GM08714 (cell line): ENCODE measurements around the gene NXN.
"Not testable (repeated sequence)": the region's sequence is repeated elsewhere in the genome, so short reads cannot be mapped to it uniquely, and the experiment has no call there.

Experiments
- H3K4me3 ChIP-seq: fragments of 200-500 bp; sonication (Bioruptor generic); 2 replicates; pipeline ENCODE4 v1.5.1; 2014; ENCODE audit warnings: mild to moderate bottlenecking, low read length, inconsistent platforms
- ZNF274 ChIP-seq: IDR thresholded peaks from 2 replicates; pipeline ENCODE4 v1.6.1; 2012; ENCODE audit warnings: mild to moderate bottlenecking, low read depth, low read length

NXN gene

DNA sequence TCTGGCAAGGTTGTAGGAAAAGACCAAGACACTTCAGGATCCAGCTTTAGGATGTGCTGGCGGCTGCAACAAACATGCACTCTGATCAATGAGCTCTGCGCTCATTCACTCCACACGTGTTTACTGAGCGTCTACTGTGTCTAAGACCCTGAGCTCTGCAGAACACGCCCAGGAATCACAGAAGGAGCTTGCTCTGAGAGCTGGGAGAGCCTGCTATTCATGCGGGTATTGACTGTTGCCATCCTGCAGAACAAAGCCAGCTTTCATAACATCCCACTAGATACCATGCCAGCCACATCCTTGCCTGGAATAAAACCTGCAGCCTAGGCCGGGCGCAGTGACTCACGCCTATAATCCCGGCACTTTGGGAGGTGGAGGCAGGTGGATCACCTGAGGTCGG, 44.1 kb downstream of the NXN start:
- TF ChIP-seq ZNF274 = no peak
- no peak overlapping the region for H3K4me3 ChIP-seq

DNA sequence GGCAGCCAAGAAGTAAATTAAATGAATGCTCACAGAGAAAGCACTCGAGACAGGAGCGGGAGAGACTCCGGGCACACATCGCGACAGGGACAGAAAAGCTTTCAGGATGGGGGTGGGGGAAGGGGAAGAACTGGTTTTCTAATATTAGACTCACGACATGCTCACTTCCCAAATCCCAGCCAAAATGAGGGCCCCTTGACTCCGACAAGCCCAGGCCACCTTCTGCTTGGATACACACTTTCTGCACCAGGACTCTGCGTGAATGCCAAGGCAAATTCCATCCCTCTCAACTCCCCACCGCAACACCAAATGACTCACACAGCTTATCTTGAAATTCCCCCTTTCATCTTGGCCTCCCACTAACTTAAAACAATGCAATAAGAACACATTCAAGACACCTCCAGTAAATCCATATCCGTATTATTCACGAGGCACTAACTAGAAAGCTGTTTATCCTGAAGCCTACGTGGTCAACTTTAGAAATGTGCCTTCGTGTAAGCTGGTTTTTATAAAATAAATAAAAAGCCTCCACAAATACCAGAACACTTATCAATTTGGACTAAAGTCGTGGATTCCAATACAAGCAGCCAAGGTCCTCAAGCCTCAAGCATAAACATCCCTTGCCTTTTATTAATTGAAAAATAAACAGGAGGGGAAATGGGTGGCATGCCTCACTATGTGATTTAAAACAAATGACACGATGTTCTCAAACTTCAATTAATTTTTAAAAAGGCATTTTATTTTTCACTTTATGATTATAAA, 46.1 kb downstream of the NXN start:
- TF ChIP-seq ZNF274 = no peak
- H3K4me3 ChIP-seq = no peak overlapping the region

DNA sequence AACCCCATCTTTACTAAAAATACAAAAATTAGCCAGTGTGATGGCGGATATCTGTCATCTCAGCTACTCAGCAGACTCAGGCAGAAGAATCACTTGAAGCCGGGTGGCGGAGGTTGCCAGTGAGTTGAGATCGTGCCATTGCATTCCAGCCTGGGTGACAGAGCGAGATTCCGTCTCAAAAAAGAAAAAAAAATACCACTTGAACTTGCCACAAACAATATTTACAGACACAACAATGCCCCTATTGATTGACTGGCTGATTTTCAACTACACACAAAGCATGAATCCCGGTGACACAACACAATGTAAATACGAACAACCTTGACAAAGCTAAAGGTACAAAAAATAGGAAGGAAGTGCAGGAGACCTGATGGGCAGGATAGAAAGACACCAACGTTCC, 49.3 kb downstream of the NXN start:
- TF ChIP-seq ZNF274 = no peak
- H3K4me3 ChIP-seq = no peak overlapping the region

DNA sequence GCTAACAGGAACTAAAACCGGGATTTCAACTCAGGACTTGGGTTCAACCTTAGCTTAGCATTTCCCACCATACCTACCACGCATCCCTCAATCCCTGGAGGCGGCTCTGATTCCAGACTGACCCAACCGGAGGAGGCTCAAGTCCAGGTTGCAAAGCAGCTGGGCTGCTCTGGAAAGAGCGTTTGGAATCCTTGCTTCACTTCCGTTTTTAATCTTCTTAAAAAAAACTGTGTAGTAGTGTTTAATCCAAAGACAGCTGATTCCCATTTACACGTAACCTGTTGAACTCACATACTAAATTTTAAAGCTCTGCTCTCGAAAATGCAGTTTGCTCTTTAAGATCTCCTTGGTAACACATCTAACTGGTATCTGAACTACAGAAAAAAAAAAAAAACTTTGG, 50.0 kb downstream of the NXN start:
- TF ChIP-seq ZNF274 = no peak
- no peak overlapping the region for H3K4me3 ChIP-seq

DNA sequence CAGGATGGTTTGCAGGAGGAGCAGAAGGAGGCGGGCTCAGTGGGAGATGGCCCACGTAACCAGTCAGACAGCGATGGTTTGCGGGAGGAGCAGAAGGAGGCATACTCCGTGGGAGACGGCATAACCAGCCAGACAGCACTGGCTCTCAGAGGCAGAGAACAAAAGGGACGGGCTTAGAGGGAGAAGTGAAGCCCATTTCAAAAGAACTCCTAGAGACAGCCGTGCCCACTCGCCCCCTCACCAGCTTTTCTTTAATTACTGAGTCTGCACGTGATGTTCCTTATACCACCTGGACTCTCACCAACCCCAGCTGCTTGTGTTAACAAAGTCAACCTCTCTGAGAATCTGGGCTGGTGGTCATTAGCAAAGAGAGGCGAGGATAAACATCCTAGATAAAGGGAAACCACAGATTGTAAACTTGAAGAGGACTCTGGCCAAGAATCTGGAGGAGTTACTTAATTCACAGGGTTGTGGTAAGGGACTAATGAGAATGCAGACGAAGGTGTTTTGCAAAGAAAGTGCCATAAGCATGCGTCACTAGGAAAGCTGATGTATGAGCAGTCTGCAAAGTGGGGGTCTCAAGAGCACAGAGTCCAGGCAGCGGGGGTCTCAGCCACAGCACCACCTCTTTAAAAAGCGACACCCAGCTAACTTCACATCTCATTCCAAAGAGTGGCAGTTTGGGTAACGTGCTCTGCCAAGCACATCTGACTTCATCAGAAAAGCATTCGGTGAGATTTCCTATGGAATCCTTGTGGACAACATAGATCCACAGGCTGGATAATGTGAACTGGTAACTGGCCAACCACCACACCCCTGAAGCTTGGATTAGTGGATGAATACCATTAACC, 51.7 kb downstream of the NXN start:
- no peak for TF ChIP-seq ZNF274
- H3K4me3 ChIP-seq = no peak overlapping the region

DNA sequence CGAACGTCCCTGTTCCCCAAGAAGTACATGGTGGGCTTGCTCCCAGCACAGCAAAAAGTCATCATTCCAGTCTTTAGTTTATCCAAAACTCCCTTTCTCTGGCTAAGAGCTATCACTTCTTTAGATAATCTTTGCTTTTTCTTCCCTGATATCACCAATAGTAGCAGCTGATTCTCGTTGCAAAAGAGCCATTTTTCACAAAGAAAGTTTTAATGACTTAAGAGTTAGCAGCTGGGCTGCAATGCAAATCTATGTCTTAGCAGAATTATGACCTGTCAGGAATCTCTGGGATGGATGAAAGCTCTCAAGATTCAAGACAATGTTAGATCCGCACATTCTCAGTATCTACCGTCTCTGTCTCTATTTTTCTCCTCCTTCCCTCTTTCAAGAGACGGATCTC, 53.8 kb downstream of the NXN start:
- TF ChIP-seq ZNF274 = no peak
- no peak overlapping the region for H3K4me3 ChIP-seq

DNA sequence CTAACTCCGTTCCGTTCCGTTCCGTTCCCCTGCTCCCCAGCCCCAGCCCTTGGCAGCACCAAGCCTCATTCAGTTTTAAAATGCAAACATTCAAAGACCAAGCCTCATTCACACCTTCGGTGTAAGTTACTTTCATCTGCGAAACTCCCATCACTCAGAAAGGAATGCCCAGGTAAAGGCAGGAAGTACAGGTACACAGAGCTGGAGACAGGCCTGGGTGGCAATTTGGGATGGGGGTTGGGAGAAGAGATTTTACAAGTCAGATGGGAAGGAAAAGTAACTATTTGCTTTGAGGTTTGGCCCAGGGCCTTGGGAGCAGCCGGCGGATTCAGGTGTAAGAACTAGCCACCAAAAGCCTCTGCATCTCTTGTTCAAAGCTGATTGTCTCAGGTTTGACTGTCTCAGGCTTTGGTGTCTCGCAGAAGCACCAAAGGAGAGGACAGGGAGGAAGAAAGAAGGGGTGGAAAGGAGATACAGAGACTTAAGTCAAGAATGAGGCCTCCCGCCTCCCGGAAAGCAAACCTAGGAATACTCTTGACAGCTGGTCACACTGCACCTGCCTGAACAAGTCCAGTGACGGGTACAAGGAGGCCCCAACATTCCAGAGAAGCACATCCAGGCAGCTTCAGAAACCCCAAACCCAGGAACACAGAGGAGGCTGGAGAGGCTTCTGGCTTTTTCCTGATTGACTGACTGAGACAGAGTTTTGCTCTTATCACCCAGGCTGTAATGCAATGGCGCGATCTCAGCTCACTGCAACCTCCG, 54.7 kb downstream of the NXN start:
- no peak for TF ChIP-seq ZNF274

DNA sequence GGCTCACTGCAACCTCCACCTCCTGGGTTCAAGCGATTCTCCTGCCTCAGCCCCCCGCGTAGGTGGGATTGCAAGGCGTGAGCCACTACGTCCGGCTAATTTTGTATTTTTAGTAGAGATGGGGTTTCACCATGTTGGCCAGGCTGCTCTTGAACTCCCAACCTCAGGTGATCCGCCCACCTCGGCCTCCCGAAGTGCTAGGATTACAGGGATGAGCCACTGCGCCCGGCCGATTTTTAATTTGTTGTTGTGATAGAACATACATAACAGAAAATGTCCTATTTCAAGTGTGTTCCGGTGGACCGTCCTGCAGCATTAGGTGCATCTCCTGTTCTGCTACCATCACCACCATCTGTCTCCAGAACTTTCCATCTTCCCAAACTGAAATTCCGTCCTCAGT, 55.3 kb downstream of the NXN start:
- not testable (repeated sequence) for H3K4me3 ChIP-seq

More for the DNA sequence above, 54.7 kb downstream of the NXN start:
- H3K4me3 ChIP-seq = no peak overlapping the region

DNA sequence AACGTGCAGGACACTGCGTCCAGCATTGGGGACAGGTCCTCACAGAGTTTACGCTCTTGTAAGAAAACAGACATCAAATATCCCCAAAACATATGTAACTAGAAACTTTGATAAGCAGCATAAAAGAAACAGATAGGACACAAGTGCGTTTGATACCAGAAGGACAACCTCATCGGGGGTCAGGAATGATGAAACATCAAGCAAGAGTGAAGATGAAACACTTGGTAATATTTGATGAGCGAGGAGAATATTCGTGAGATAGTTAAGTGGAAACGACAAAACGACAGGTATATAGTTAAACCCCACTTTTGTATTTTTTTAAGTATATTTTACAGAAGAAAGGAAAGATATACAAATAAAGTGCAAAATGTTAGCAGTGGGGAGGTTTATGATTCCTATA, 55.9 kb downstream of the NXN start:
- no peak overlapping the region for H3K4me3 ChIP-seq
- no peak for TF ChIP-seq ZNF274

DNA sequence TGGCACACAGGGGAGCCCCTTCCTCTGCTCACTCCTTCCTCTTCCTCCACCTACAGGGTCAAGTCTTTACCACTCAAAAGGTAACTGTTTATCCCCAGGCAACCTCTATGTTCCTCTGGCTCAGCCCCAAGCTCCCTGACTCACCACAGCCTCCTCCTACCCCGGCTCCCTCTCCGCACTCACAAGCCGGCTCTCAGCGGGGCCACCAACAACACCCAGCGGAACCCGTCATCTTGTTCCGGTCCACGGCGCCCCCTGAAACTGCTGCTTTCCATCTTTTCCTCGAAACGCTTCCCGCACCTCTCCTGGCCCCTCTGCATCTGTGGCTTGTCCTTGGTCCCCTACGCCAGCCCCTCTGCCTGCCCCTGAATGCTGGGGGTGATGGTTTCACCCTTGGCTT, 58.4 kb downstream of the NXN start:
- TF ChIP-seq ZNF274 = no peak
- no peak overlapping the region for H3K4me3 ChIP-seq

DNA sequence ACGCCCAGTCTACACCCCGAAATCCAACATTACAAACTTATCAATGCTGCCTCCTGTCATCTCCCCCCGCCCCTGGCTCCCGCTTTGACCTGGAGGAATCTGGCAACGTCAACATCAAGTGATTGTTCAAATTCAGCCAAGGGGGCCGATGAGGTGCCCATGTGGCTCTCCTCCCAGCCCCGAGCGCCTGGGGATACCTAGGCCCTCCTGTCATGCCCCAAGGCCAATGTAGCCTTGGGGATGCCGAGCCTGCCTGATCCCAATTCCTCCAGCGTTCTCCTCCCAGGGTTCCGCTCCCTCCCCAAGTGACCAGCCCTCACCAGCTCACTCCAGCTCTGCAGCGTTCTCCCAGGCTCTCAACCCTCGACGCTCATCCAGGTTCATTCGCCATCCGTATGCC, 59.4 kb downstream of the NXN start:
- H3K4me3 ChIP-seq = no peak overlapping the region
- TF ChIP-seq ZNF274 = no peak

DNA sequence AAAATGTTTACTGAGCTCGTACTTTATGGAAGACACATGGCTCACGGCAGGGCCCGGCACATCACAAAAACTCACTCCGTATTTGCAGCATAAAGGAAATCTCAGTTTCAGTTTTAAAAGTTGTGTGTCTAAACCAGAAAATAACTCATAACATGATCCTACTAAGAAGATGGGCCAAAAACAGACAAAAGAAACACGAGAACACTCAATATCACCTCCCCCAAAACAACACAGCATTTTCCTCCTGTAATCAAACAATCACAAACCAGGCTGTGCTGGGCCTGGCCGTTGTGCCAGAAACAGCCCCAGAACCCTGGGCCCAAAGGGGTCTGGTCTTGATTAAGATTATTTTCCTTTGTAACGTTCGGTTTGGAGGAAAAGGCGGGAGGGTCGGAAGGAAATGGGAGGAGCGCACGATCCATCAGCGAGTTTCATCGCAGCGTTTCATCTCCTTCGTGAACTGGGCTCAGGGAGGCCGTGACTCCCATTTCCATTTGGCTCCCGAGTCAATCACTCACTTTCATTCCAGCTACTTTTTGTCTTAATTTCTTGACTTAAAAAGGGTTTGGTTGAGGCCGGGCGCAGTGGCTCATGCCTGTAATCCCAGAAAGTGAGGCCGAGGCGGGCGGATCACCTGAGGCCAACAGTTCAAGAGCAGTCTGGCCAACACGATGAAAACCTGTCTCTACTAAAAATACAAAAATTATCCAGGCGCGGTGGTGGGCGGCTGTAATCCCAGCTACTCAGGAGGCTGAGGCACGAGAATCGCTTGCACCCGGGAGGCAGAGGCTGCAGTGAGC, 61.4 kb downstream of the NXN start:
- no peak for TF ChIP-seq ZNF274
- H3K4me3 ChIP-seq = no peak overlapping the region

DNA sequence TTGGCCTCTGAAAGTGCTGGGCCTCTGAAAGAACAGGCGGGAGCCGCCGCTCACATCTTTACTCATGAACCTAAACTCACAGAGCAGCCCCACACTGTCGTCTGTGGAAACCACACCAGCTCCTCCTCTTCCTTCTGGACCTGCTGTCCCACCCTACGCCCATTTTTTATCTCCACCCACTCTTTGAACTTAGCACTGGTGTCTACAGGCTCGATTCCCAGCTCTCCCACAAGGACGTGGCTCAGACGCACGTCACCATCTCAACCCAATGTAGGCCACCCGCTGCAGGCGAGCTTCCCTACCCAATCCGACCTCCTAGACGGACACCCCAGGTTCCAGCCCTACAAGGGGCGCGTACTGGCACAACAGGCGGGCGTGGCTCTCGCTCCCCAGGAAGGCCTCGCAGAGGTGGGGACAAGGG, 62.2 kb downstream of the NXN start:
- TF ChIP-seq ZNF274 = no peak
- no peak overlapping the region for H3K4me3 ChIP-seq

DNA sequence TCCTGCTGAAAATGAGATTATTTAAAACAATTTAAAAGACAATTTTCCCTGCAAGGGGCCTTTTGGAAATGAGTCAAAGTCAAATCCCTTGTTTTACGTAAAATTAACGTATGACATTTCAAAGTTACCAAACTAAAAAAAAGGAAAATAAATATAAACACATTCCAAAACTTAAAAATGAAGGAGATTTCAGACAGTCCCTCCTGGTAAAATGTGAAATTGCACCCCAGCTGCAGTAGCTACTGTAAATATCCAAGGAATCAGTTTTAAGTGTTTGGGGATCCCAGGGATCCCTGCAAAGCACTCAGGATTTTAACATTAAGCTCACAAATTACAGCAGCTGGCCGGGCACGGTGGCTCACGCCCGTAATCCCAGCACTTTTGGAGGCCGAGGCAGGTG, 63.3 kb downstream of the NXN start:
- TF ChIP-seq ZNF274 = no peak
- H3K4me3 ChIP-seq = no peak overlapping the region
